Neural progenitor cell (in vitro differentiated cells): ENCODE data around the gene CIB1. TPM values are rescaled to one million over a fixed set of nuclear protein-coding genes. Genes with fewer than 3 reads are reported as not detected.

Experiments
- DNase-seq: peaks from one replicate; pipeline ENCODE4 v3.0.0-alpha.2; 2016; ENCODE audit warnings: low spot score
- H2AFZ ChIP-seq: fragments of 200-600 bp; sonication (generic); replicated peaks from 2 replicates; pipeline ENCODE4 v1.6.1; 2016; ENCODE audit warnings: antibody characterized with exemption
- H3F3A ChIP-seq: fragments of 200-600 bp; sonication (generic); 2 replicates; pipeline ENCODE4 v1.6.1; 2016; ENCODE audit warnings: antibody characterized with exemption, low read depth
- H3K27ac ChIP-seq: fragments of 200-600 bp; sonication (generic); 2 replicates; pipeline ENCODE4 v1.5.1; 2016; ENCODE audit warnings: mild to moderate bottlenecking
- H3K27me3 ChIP-seq: fragments of 200-600 bp; sonication (generic); 2 replicates; pipeline ENCODE4 v1.6.1; 2016; ENCODE audit warnings: mild to moderate bottlenecking, moderate library complexity
- H3K36me3 ChIP-seq: fragments of 200-600 bp; sonication (generic); 2 replicates; pipeline ENCODE4 v1.5.1; 2016
- H3K4me1 ChIP-seq: fragments of 200-600 bp; sonication (generic); 2 replicates; pipeline ENCODE4 v1.6.1; 2016; ENCODE audit warnings: mixed run types
- H3K4me2 ChIP-seq: fragments of 200-600 bp; sonication (generic); 2 replicates; pipeline ENCODE4 v1.6.1; 2016
- H3K4me3 ChIP-seq: fragments of 200-600 bp; sonication (generic); 2 replicates; pipeline ENCODE4 v1.5.1; 2016
- H3K79me2 ChIP-seq: fragments of 200-600 bp; sonication (generic); 2 replicates; pipeline ENCODE4 v1.6.1; 2016; ENCODE audit warnings: low read depth
- H3K9ac ChIP-seq: fragments of 200-600 bp; sonication (generic); 2 replicates; pipeline ENCODE4 v1.6.1; 2016
- H3K9me3 ChIP-seq: fragments of 200-600 bp; sonication (generic); 2 replicates; pipeline ENCODE4 v1.5.1; 2016; ENCODE audit warnings: low read depth
- H4K20me1 ChIP-seq: fragments of 200-600 bp; sonication (generic); 2 replicates; pipeline ENCODE4 v1.6.1; 2016; ENCODE audit warnings: low read depth
- H3K27ac Mint-ChIP-seq: 3 replicates; pipeline ENCODE4 v1.8.0; 2021; ENCODE audit warnings: mixed read lengths
- H3K27me3 Mint-ChIP-seq: 2 replicates; pipeline ENCODE4 v1.8.0; 2022; ENCODE audit warnings: low read depth, mild to moderate bottlenecking, inconsistent platforms, moderate library complexity, mixed read lengths; ENCODE audit not compliant: insufficient read depth
- H3K36me3 Mint-ChIP-seq: 3 replicates; pipeline ENCODE4 v1.8.0; 2021; ENCODE audit warnings: mixed read lengths
- H3K4me1 Mint-ChIP-seq: 3 replicates; pipeline ENCODE4 v1.8.0; 2021; ENCODE audit warnings: mixed read lengths
- H3K4me3 Mint-ChIP-seq: 3 replicates; pipeline ENCODE4 v1.8.0; 2021; ENCODE audit warnings: mild to moderate bottlenecking, moderate library complexity, mixed read lengths
- H3K9me3 Mint-ChIP-seq: 3 replicates; pipeline ENCODE4 v1.8.0; 2020; ENCODE audit warnings: mixed read lengths
- EZH2 ChIP-seq: fragments of 200-600 bp; sonication (generic); IDR thresholded peaks from 2 replicates; pipeline ENCODE4 v1.6.1; 2017; ENCODE audit warnings: antibody characterized with exemption, mild to moderate bottlenecking, moderate library complexity
- EZH2phosphoT487 ChIP-seq: fragments of 200-600 bp; sonication (generic); IDR thresholded peaks from 2 replicates; pipeline ENCODE4 v1.6.1; 2017; ENCODE audit warnings: antibody characterized with exemption
- small RNA-seq: library from RNA; depleted of rRNA; stranded (forward); fragments of <200 nt; gene quantifications from one replicate; pipeline ENCODE3, GENCODE V24; 2015
- total RNA-seq: library from RNA; depleted of rRNA; stranded (reverse); fragments of >200 nt; gene quantifications from 2 replicates; pipeline ENCODE4 v1.2.3, GENCODE V29; 2015; ENCODE audit warnings: low replicate concordance
- TF ChIP-seq, protein P1 (sequence below): fragments of 200-600 bp; sonication (generic); IDR thresholded peaks from 2 replicates; pipeline ENCODE4 v1.5.1; 2017; ENCODE audit warnings: antibody characterized with exemption, mild to moderate bottlenecking

CIB1 gene
- total RNA-seq, 1 donor from 2014 or later, result 5.2 TPM

DNA sequence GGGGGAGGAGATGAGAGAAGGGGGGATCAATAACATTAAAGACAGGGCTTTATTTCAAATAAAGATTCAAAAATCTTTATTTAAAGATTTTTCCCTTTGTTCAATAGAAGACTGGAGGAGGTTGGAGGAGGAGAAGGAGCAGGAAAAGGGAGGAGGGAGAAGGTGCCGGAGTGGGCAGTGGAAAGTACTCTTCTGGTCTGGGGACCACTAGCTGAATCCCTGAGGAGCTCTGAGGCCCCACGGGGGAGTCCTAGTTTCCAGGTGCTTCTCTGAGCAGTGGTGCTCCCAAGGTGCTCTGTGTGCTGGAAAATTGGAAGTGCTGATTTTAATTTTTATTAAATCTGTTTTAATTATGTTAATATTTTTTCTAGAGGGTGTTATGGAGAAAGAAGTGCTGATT lies 52.0 kb downstream of the CIB1 start:
- peaks cover 16% of the 10 kb centered on the region for H3K27me3 Mint-ChIP-seq
- no peaks in the 10 kb centered on the region for H3K9me3 ChIP-seq
- no peak for TF ChIP-seq EZH2
- TF ChIP-seq EZH2phosphoT487, result no peak
- TF ChIP-seq, protein P1, sequence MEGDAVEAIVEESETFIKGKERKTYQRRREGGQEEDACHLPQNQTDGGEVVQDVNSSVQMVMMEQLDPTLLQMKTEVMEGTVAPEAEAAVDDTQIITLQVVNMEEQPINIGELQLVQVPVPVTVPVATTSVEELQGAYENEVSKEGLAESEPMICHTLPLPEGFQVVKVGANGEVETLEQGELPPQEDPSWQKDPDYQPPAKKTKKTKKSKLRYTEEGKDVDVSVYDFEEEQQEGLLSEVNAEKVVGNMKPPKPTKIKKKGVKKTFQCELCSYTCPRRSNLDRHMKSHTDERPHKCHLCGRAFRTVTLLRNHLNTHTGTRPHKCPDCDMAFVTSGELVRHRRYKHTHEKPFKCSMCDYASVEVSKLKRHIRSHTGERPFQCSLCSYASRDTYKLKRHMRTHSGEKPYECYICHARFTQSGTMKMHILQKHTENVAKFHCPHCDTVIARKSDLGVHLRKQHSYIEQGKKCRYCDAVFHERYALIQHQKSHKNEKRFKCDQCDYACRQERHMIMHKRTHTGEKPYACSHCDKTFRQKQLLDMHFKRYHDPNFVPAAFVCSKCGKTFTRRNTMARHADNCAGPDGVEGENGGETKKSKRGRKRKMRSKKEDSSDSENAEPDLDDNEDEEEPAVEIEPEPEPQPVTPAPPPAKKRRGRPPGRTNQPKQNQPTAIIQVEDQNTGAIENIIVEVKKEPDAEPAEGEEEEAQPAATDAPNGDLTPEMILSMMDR, result no peak
- H3K36me3 ChIP-seq, result no peaks in the 10 kb centered on the region
- no peak overlapping the region for H3K27ac ChIP-seq
- H3F3A ChIP-seq, result peaks cover 22% of the 10 kb centered on the region
- peaks cover 4% of the 10 kb centered on the region for H3K4me1 ChIP-seq
- H4K20me1 ChIP-seq, result no peaks in the 10 kb centered on the region
- no peak overlapping the region for H3K9ac ChIP-seq
- no peak overlapping the region for H2AFZ ChIP-seq
- peaks cover 22% of the 10 kb centered on the region for H3K4me1 Mint-ChIP-seq
- H3K4me3 ChIP-seq, result no peak overlapping the region
- no peak overlapping the region for H3K4me3 Mint-ChIP-seq
- no peak for DNase-seq
- no peaks in the 10 kb centered on the region for H3K36me3 Mint-ChIP-seq
- no peaks in the 10 kb centered on the region for H3K27me3 ChIP-seq
- no peaks in the 10 kb centered on the region for H3K9me3 Mint-ChIP-seq
- H3K27ac Mint-ChIP-seq, result no peak overlapping the region
- no peaks in the 10 kb centered on the region for H3K79me2 ChIP-seq
- no peak overlapping the region for H3K4me2 ChIP-seq

Small RNA genes within 50 kb of the gene (small RNA-seq; reads per million reads assigned to genes)
- gene AC091167.3, result not detected

Other genes starting within 250 kb of the CIB1 start
- 14.9 and 29.6 TPM in 2 replicates for gene ZNF710, start 232.6 kb downstream of the CIB1 start, total RNA-seq
- 93.1 and 134 TPM in 2 replicates for gene IDH2, start 131.5 kb downstream of the CIB1 start, total RNA-seq
- gene SEMA4B, start 32.6 kb downstream of the CIB1 start, total RNA-seq, result 7.7 and 18.9 TPM in 2 replicates
- gene GDPGP1, start 268 bp upstream of the CIB1 start, total RNA-seq, result 0.67 and 3.5 TPM in 2 replicates
- 0.19 TPM in 1 of 2 replicates, not detected in the other for gene TTLL13, start 15.6 kb upstream of the CIB1 start, total RNA-seq
- gene NGRN, start 31.7 kb upstream of the CIB1 start, total RNA-seq, result 47.8 and 66.8 TPM in 2 replicates
- 1.9 and 8.3 TPM in 2 replicates for gene ZNF774, start 118.3 kb upstream of the CIB1 start, total RNA-seq
- gene IQGAP1, start 154.3 kb upstream of the CIB1 start, total RNA-seq, result 35.9 and 44.8 TPM in 2 replicates